Activated CD8-positive, alpha-beta memory T cell treated with anti-CD3 and anti-CD28 coated beads for 4 hours (primary cell): Measurements from ENCODE around the gene TASP1.
"Not testable (repeated sequence)": the region's sequence is repeated elsewhere in the genome, so short reads cannot be mapped to it uniquely, and the experiment has no call there.

ENCODE experiments used
- DNase-seq, 2 donors: peaks; one replicate each; pipeline ENCODE4 v3.0.0-alpha.2; 2020; ENCODE audit warnings: low read depth in 2 of 2

TASP1 gene

GRCh38 chr20:13400453-13400852 is 238.3 kb downstream of the TASP1 start:
- DNase-seq = no peak

DNA sequence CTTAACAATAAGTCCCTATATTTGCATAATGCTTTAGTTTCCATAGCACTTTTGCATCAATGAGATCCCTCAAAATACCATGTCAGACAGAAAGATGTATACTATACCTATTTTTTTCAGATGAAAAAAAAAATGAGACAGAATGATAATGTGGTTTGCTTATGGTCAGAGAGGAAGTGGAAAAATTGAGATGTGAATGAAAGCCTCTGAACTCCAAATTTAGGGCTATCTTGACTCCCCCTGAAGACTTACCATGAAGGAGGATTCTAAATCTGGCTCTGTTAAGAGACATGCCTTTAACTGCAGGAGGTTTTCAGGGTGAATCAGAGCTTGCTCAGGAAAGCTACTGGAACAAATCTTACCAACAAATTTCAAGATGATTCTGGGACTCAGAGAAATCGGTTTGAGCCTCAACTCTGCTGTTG is 241.4 kb downstream of the TASP1 start:
- no peak for DNase-seq

DNA sequence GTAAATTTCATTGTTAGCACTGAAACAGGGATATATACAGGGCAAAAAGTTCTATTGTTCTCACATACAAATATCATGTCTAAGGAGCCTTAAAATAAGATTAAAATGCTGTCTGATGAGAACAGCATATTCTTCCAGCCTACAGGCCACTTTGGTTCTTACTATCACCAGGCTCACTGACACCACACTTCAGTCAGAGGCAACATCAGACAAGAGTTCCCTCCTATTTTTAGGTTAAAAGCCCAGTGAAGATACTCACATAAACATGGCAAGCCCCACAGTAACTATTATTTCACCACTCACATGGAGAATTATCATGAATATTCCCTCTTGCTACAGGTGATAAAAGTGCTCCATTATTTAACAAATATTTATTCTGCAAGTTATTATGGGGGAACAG is 241.9 kb downstream of the TASP1 start:
- DNase-seq = no peak

GRCh38 chr20:13396022-13396421 is 242.7 kb downstream of the TASP1 start:
- DNase-seq = no peak

DNA sequence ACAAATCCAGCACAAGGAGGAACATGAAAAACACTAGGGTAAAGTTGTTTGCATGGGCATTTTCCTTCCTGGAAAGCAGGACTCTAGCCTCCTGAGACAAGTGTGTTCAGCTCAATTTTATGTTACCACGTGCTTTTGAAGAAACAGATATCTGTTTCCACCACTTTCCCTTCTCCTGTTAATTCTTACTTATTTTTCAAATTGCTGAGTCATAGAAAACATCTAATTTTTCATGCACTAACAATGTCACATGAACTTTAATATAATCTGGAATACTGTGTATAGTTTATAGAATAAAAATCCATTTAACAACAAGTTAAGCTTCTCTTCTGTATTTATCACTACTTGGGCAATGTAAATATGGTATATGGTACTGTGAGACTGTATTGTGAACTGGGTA is 243.5 kb downstream of the TASP1 start:
- no peak for DNase-seq

DNA sequence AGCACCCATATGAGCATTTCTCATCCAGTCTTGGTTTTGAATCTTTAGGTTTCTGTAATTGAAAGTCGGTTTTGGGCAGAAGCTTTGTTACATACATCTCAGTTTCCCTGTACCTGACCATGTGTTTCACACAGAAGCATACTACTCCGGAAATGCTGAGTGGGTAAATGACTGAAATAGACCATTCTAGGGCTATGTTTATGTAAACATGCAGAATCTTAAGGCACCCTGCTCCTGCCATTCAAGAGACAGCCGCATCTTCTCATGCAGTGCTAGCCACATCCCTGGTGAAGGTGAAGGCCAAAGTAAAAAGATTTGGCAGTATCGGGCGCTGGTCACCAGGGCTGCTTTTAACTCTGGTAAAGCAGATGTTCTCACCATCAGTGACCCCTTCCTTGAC is 246.3 kb downstream of the TASP1 start:
- no peak for DNase-seq

DNA sequence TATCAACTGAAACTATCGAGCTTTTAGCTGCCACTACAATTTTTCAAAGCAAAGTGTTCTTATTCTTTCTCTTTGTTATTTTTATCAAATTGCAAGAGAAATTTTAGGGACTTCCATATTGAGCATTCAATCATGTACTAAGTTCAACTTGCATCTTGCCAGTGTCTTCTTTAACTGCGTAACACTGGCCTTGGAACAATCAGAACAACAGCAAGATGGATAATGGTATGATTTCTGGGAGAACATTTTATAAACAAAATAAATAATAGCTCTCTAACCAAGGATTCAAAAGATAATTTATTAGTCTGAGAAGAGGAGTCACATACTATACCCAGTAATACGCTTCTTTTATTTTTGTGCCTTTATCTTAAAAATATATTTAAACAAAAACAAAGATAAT is 249.6 kb downstream of the TASP1 start:
- DNase-seq = no peak

DNA sequence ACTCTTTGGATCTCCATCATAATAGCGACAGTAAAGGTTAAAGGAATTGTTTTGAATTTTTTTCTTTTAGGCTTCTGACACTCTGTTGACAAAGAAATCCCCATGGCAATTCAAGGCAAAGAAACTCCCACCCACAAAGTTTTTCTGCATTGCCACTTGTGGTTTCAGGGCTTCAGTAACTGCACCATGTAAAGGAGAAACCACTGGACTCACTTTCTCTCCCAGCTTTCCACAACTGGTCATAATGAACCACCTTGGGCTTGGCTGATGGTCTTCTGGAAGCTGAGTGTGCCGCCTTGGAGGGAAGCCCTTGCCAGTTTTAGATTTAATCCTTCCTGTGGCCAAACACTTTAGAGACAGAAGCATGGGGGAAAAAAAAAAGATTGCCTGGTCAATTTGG is 254.6 kb downstream of the TASP1 start:
- no peak for DNase-seq

DNA sequence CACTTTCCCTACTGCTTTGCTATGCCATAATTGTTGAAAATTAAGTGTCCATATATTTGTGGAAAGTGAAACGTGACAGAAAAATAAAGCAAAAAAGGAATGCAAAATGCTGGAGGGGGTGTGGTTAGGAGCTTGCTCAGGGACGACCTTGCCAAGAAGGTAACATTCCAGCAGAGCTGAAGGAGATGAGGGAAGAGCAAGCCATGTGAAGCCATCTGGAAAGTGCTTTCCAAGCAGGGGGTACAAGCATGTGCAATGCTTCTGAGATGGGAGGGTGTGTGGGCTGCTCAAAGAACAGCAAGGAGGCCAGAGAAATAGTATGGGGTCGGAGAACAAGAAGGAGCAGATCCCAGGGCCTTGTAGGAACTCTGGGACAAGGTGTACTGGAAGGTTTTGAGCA is 255.9 kb downstream of the TASP1 start:
- no peak for DNase-seq

GRCh38 chr20:13380497-13381229 is 258.1 kb downstream of the TASP1 start:
- not testable (repeated sequence) for DNase-seq

GRCh38 chr20:13373400-13373799 is 265.3 kb downstream of the TASP1 start:
- DNase-seq = no peak

DNA sequence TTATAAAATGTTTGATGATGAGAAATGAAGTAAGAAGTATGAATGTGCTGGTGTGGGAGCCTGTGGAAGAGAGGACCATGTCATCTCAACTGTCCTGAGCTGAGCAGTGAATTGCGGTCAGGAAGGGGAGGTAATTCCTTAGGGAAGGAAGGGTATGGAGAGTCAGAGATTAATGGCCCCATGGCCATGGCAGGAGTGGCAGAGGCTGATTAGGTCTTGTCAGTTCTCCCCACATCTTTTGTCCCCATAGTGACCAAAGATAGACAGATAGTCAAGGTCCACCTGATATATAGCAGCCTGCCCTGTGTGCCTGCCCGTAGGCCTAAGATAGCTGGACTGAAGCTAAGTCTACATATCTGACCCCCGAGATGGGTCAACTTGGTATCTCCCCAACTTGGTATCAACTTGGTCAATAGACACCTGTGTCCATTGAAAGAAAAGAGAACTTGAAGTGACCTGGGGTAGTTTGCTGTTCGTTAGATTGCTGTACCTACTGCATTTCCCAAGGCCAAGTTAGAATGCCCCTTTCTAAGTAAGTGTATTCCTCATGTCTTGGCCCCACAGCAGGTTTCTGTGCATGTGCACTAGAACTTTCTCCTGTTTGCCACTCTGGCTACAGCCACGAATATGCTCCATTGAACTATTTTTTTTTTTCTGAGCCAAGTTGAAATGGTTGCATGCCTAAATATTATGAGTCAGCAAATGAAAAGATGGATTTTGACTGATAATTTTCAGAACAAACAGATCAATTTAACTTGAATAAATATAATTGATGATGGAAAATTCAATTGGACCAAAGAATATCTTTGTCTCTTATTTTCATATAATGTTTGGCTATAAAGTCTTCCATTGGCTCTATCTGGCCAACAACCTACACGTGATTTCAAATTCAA is 274.2 kb downstream of the TASP1 start:
- DNase-seq = no peak

DNA sequence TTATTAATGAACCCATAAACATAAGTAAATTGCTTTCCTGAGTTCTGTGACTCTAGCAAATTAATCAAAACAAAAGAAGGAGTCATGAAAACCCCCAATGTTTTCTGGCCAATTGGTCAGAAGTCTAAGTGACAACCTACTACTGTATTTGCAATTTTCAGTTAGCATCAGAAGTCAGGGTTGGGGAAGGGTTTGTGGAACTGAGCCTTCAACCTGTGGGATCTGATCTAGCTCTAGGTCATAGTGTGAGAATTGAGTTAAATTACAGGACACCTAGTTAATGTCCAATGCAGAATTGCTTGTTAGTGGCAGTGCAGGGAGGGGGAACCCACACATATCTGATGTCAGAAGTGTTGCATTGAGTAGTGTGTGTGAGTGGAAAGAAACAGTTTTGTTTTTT is 275.3 kb downstream of the TASP1 start:
- no peak for DNase-seq

GRCh38 chr20:13362165-13362564 is 276.6 kb downstream of the TASP1 start:
- not testable (repeated sequence) for DNase-seq

DNA sequence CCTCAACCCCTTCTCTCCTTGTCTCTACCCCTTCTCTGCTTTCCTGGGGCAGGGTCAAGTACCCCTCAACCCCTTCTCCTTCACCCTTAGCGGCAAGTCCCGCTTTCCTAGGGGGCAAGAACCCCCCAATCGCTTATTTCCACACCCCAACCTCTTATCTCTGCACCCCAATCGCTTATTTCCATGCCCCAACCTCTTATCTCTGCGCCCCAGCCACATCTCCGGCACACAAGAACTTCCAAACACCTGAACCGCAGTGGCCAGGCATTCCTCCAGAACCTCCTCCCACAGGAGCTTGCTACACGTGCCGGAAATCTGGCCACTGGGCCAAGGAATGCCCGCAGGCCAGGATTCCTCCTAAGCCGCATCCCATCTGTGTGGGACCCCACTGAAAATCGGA is 279.8 kb downstream of the TASP1 start:
- not testable (repeated sequence) for DNase-seq

DNA sequence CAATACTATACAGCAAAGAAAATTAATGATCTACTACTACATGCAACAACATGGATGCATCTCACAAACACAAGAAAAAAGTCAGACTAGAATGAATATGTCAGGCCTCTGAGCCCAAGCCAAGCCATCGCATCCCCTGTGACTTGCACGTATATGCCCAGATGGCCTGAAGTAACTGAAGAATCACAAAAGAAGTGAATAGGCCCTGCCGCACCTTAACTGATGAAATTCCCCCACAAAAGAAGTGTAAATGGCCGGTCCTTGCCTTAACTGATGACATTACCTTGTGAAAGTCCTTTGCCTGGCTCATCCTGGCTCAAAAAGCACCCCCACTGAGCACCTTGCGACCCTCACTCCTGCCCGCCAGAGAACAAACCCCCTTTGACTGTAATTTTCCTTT is 280.9 kb downstream of the TASP1 start:
- not testable (repeated sequence) for DNase-seq

DNA sequence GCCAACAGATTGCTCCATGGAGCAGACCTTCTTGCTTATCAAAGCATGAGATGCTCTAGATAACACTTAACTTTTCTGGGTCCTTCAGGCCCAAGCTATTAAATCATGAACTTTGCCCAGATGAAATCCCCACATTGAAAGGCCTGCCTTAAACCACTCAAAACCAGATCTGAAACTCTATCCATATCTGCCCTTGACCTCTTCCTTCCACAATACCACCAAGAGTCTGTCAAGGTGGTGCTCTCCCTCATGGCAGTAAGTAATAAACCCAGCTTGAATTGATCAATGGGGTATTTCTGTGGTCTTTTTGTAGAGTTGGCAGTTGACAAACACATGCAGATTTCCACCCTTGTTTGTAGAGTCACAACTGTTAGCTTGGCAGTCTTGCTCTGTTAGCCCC is 282.1 kb downstream of the TASP1 start:
- DNase-seq = no peak

- no peak for DNase-seq
These were observed 282.7 kb downstream of the TASP1 start for GRCh38 chr20:13355941-13356486.

- DNase-seq = no peak
These were observed 283.3 kb downstream of the TASP1 start for GRCh38 chr20:13355411-13355810.

DNA sequence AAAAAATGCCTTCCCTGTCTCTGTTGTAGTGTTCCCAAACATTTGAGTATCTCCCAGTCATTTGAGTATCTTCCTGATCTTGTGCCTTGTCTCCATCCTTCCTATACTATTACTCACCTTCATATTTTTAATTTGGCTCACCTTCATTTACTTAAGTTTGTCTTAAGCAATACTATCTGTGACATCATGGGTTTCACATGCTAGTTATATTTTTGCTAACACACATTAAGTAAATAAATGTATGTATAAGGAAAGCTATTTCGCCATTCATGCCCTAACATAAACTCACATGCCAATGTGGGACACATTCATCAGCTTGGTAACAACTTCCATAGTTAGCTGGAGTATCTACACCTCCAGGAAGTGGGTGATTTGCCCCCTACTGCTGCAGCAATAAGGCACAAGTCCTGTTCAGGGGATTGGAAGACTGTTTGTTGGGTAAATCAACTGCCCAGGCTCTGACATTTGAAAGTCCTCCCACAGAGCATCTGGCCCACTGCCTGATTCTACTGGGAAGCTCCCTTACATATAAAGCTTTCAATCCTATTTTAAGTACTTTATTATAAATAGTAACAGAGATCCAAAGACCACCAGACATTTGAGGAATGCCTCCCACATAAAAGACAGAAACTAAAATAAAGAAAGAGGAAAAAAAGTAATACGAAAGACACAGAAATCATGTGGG is 285.3 kb downstream of the TASP1 start:
- DNase-seq = no peak

DNA sequence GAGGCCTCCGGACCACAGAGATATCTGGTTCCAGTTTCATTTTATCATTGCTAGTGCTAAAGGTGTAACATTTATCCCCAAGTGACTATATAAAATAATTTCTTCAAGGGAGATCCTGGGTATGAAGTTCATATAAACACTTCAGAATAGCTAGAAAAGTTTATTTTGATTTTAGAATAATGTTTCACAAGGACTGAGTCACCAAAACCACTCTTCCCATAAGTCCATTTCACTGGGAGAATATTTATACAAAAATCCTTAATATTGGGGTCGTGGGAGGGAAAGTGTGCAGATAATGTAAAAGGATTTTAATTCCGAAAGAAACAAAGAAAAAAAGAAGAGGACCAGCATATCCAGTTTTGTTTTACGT is 289.5 kb downstream of the TASP1 start:
- DNase-seq = no peak
